ENCODE data around the gene PUS7L.
"Not testable (repeated sequence)": the region's sequence is repeated elsewhere in the genome, so short reads cannot be mapped to it uniquely, and the experiment has no call there.

PUS7L gene

GRCh38 chr12:43744826-43745225, 13.8 kb downstream of the PUS7L start:
- DNase-seq, result no peak

GRCh38 chr12:43742106-43742505, 16.5 kb downstream of the PUS7L start:
- no peak for DNase-seq

GRCh38 chr12:43740511-43741100, 18.0 kb downstream of the PUS7L start:
- no peak for DNase-seq

GRCh38 chr12:43737646-43738045, 20.9 kb downstream of the PUS7L start:
- DNase-seq, result no peak

GRCh38 chr12:43736927-43737440, 21.6 kb downstream of the PUS7L start:
- no peak for DNase-seq

- DNase-seq, result no peak
These were observed 24.9 kb downstream of the PUS7L start for GRCh38 chr12:43733687-43734086.

- DNase-seq, result no peak
These were observed 28.3 kb downstream of the PUS7L start for GRCh38 chr12:43730283-43730682.

- no peak for DNase-seq
These were observed 29.9 kb downstream of the PUS7L start for GRCh38 chr12:43728698-43729097.

GRCh38 chr12:43728117-43728516, 30.5 kb downstream of the PUS7L start:
- no peak for DNase-seq

GRCh38 chr12:43723134-43723533, 35.5 kb downstream of the PUS7L start:
- DNase-seq, result no peak

GRCh38 chr12:43722621-43723020, 36.0 kb downstream of the PUS7L start:
- DNase-seq, result no peak

GRCh38 chr12:43711348-43711747, 47.2 kb downstream of the PUS7L start:
- no peak for DNase-seq

- DNase-seq, result not testable (repeated sequence)
These were observed 54.8 kb downstream of the PUS7L start for GRCh38 chr12:43703772-43704171.

GRCh38 chr12:43701194-43701593, 57.4 kb downstream of the PUS7L start:
- DNase-seq, result peak in 1 of 2 donors; percentile 5

- DNase-seq, result no peak
These were observed 62.4 kb downstream of the PUS7L start for GRCh38 chr12:43696154-43696553.

GRCh38 chr12:43694879-43695278, 63.7 kb downstream of the PUS7L start:
- no peak for DNase-seq

GRCh38 chr12:43692064-43692463, 66.5 kb downstream of the PUS7L start:
- no peak for DNase-seq

GRCh38 chr12:43685491-43685890, 73.1 kb downstream of the PUS7L start:
- not testable (repeated sequence) for DNase-seq

GRCh38 chr12:43676183-43676813, 82.3 kb downstream of the PUS7L start:
- DNase-seq, result peak in 1 of 2 donors; percentile 19

GRCh38 chr12:43675048-43675904, 83.3 kb downstream of the PUS7L start:
- DNase-seq, result no peak

GRCh38 chr12:43669373-43669772, 89.2 kb downstream of the PUS7L start:
- DNase-seq, result no peak

Measured in CD4-positive, alpha-beta T cell treated with Interleukin-1 beta for 1 hour (primary cell).